SU-DHL-6 (cell line): Measurements from ENCODE around the gene TMEM171.

Experiments used
- EZH2phosphoT487 ChIP-seq: fragments of 200-600 bp; sonication (generic), shearing (Covaris generic); conservative IDR thresholded peaks from 2 replicates; pipeline ENCODE4 v1.6.1; 2018; ENCODE audit warnings: mild to moderate bottlenecking, antibody characterized with exemption, low read length, moderate library complexity, mixed read lengths
- TF ChIP-seq, protein P1 (sequence below): fragments of 200-600 bp; sonication (generic); IDR thresholded peaks from one replicate; pipeline ENCODE4 v1.5.1; 2017; ENCODE audit warnings: antibody characterized with exemption, mild to moderate bottlenecking, low read length, moderate library complexity; ENCODE audit not compliant: insufficient read depth, poor library complexity, severe bottlenecking

DNA sequence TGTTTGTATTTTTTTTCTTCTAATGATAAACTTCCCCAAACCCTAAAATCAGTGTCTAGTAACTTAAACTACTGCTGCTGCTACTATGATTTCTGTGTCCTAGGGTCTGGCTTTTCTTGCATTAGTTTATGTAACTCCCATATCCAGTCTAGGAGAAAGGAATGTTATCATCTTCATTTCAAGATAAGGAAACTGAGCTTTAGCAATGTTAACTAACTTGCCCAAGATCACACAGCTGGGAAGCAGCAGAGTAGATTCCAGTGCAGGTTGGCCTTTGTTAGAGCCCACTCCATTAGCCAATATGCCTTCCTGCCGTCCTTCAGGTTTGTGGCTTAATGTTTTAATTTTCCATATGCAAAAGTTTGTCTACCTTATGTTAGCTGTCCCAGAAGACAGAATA is 10.4 kb downstream of the TMEM171 start:
- TF ChIP-seq, protein P1, sequence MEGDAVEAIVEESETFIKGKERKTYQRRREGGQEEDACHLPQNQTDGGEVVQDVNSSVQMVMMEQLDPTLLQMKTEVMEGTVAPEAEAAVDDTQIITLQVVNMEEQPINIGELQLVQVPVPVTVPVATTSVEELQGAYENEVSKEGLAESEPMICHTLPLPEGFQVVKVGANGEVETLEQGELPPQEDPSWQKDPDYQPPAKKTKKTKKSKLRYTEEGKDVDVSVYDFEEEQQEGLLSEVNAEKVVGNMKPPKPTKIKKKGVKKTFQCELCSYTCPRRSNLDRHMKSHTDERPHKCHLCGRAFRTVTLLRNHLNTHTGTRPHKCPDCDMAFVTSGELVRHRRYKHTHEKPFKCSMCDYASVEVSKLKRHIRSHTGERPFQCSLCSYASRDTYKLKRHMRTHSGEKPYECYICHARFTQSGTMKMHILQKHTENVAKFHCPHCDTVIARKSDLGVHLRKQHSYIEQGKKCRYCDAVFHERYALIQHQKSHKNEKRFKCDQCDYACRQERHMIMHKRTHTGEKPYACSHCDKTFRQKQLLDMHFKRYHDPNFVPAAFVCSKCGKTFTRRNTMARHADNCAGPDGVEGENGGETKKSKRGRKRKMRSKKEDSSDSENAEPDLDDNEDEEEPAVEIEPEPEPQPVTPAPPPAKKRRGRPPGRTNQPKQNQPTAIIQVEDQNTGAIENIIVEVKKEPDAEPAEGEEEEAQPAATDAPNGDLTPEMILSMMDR: no peak
- TF ChIP-seq EZH2phosphoT487: no peak
